Activated CD4-positive, CD25-positive, alpha-beta regulatory T cell treated with anti-CD3 and anti-CD28 coated beads, Interleukin-2, amount 50 U/mL, for 72 hours (primary cell): ENCODE measurements around the gene CNKSR3.

Source experiments
- DNase-seq: peaks from one replicate; pipeline ENCODE4 v3.0.0; 2021

Gene CNKSR3

GRCh38 chr6:154377726-154378125 is 132.8 kb downstream of the CNKSR3 start:
- no peak for DNase-seq

- DNase-seq, result no peak
Measured at GRCh38 chr6:154373971-154374370, 136.5 kb downstream of the CNKSR3 start.

- no peak for DNase-seq
Measured at GRCh38 chr6:154371281-154371680, 139.2 kb downstream of the CNKSR3 start.

GRCh38 chr6:154370545-154370944 is 139.9 kb downstream of the CNKSR3 start:
- no peak for DNase-seq

- no peak for DNase-seq
Measured at GRCh38 chr6:154367839-154368695, 142.4 kb downstream of the CNKSR3 start.

- DNase-seq, result no peak
Measured at GRCh38 chr6:154367336-154367735, 143.1 kb downstream of the CNKSR3 start.

GRCh38 chr6:154363821-154364220 is 146.7 kb downstream of the CNKSR3 start:
- DNase-seq, result no peak

GRCh38 chr6:154361476-154361875 is 149.0 kb downstream of the CNKSR3 start:
- no peak for DNase-seq

- DNase-seq, result no peak
Measured at GRCh38 chr6:154360476-154360875, 150.0 kb downstream of the CNKSR3 start.

GRCh38 chr6:154359679-154360078 is 150.8 kb downstream of the CNKSR3 start:
- no peak for DNase-seq

GRCh38 chr6:154359161-154359574 is 151.3 kb downstream of the CNKSR3 start:
- DNase-seq, result no peak

GRCh38 chr6:154358019-154358545 is 152.4 kb downstream of the CNKSR3 start:
- no peak for DNase-seq

GRCh38 chr6:154356690-154357089 is 153.8 kb downstream of the CNKSR3 start, which contains the start of gene IPCEF1:
TSS of gene IPCEF1 (minus strand) at chr6:154356803. CDS start at chr6:154265947, 90,856 bp downstream.
- DNase-seq, result no peak

- DNase-seq, result no peak
Measured at GRCh38 chr6:154356113-154356512, 154.4 kb downstream of the CNKSR3 start.

- DNase-seq, result no peak
Measured at GRCh38 chr6:154354265-154354777, 156.2 kb downstream of the CNKSR3 start.

- DNase-seq, result no peak
Measured at GRCh38 chr6:154353626-154354025, 156.9 kb downstream of the CNKSR3 start.

GRCh38 chr6:154352898-154353585 is 157.4 kb downstream of the CNKSR3 start:
- DNase-seq, result no peak

GRCh38 chr6:154350293-154350692 is 160.2 kb downstream of the CNKSR3 start:
- no peak for DNase-seq

GRCh38 chr6:154347981-154348380 is 162.5 kb downstream of the CNKSR3 start:
- no peak for DNase-seq

- no peak for DNase-seq
Measured at GRCh38 chr6:154345811-154346210, 164.7 kb downstream of the CNKSR3 start.

GRCh38 chr6:154343473-154344308 is 166.8 kb downstream of the CNKSR3 start:
- no peak for DNase-seq

- no peak for DNase-seq
Measured at GRCh38 chr6:154341871-154342270, 168.6 kb downstream of the CNKSR3 start.

GRCh38 chr6:154341336-154341735 is 169.1 kb downstream of the CNKSR3 start:
- DNase-seq, result no peak
